ENCODE data around the gene PREX1.

The PREX1 gene

GRCh38 chr20:48774696-48775095, 53.1 kb downstream of the PREX1 start:
- Histone ChIP-seq H2AK5ac (ENCODE audit: low read depth, low read length) (peak overlapping the region; percentile 20), H3K9ac (ENCODE audit: low read depth, low read length, poor library complexity) (peak overlapping the region; percentile 0), H3K79me1 (ENCODE audit: low read depth, low read length) (peaks cover 8% of the 10 kb centered on the region), H3K14ac (ENCODE audit: low read length) (no peak overlapping the region), H2BK120ac (ENCODE audit: low read depth, low read length) (no peak overlapping the region), H3K4ac (ENCODE audit: low read length) (no peak overlapping the region), H3K27me3 (ENCODE audit: control insufficient read depth in 3 of 3, insufficient read depth in 3 of 3, low read depth in 1 of 3, low read length in 3 of 3) (no peaks in the 10 kb centered on the region), H3K9me3 (replicated peaks in 1 of 2; ENCODE audit: control insufficient read depth in 2 of 2, insufficient read depth in 1 of 2, low read depth in 1 of 2, low read length in 2 of 2) (peaks cover 10 to 44% of the 10 kb centered on the region in 2 donors), H3K4me2 (ENCODE audit: insufficient read depth, low read length, poor library complexity, severe bottlenecking) (no peak overlapping the region), H3K23ac (ENCODE audit: low read depth, low read length, poor library complexity) (no peak overlapping the region), H3K4me1 (ENCODE audit: control insufficient read depth in 2 of 2, insufficient read depth in 1 of 2, low read depth in 1 of 2, low read length in 2 of 2) (peaks cover 4 to 6% of the 10 kb centered on the region in 2 donors), H2AFZ (ENCODE audit: low read length) (no peak overlapping the region), H3K27ac (replicated peaks; ENCODE audit: low read length) (no peak overlapping the region), H3K18ac (ENCODE audit: low read length) (peak overlapping the region; percentile 56), H2BK12ac (ENCODE audit: low read length) (peak overlapping the region; percentile 24), H2BK5ac (ENCODE audit: low read length) (no peak overlapping the region), H2BK15ac (ENCODE audit: low read length) (no peak overlapping the region), H4K8ac (ENCODE audit: low read depth, low read length) (no peak overlapping the region), H4K91ac (ENCODE audit: low read depth, low read length, poor library complexity) (no peak overlapping the region), H3K36me3 (replicated peaks in 1 of 2; ENCODE audit: control insufficient read depth in 2 of 2, insufficient read depth in 2 of 2, low read length in 2 of 2) (peaks cover 0 to 60% of the 10 kb centered on the region in 2 donors), H3K4me3 (ENCODE audit: low read length in 2 of 2) (no peak overlapping the region)
- no peak for DNase-seq (ENCODE audit: low spot score)
- no CpG with 5 or more reads among the region's 11 CpGs for WGBS, 2 donors (ENCODE audit: extremely low coverage in 2 of 2, insufficient read length in 2 of 2, insufficient replicate concordance in 1 of 2)

DNA sequence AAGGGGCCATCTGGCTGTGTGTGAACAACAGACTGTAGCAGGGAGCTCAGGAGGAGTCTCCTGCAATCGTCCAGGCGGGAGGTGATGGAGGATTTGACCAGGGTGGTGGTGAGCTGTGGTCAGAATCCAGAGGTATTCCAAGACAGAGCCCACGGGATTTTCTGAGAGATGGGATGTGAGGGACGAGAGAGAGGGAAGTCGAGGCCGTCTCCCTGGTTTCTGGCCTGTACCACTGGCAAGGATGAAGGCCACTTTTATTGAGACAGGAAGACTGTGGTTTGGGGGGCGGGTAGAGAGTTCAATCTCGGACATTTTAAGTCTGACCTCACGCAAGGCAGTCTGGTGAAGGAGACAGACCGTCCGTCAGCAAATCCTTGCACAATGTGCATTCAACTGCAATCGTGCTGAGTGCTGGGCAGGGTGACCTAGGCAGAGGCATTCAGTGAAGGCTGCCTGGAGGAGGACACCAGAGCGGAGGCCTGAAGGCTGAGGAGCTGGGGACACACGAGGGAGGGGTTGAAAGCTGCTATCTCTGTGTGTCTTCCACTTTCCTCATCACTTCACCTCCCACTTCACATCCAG, 53.9 kb downstream of the PREX1 start:
- Histone ChIP-seq H3K27me3 (ENCODE audit: control insufficient read depth in 3 of 3, insufficient read depth in 3 of 3, low read depth in 1 of 3, low read length in 3 of 3) (no peaks in the 10 kb centered on the region), H3K4me1 (ENCODE audit: control insufficient read depth in 2 of 2, insufficient read depth in 1 of 2, low read depth in 1 of 2, low read length in 2 of 2) (peaks cover 10 to 12% of the 10 kb centered on the region in 2 donors), H4K8ac (ENCODE audit: low read depth, low read length) (no peak overlapping the region), H3K4ac (ENCODE audit: low read length) (no peak overlapping the region), H3K36me3 (replicated peaks in 1 of 2; ENCODE audit: control insufficient read depth in 2 of 2, insufficient read depth in 2 of 2, low read length in 2 of 2) (peaks cover 0 to 57% of the 10 kb centered on the region in 2 donors), H3K23ac (ENCODE audit: low read depth, low read length, poor library complexity) (no peak overlapping the region), H2AK5ac (ENCODE audit: low read depth, low read length) (no peak overlapping the region), H3K9ac (ENCODE audit: low read depth, low read length, poor library complexity) (no peak overlapping the region), H2BK12ac (ENCODE audit: low read length) (no peak overlapping the region), H3K18ac (ENCODE audit: low read length) (peak overlapping the region; percentile 9), H2BK5ac (ENCODE audit: low read length) (no peak overlapping the region), H3K14ac (ENCODE audit: low read length) (no peak overlapping the region), H3K4me2 (ENCODE audit: insufficient read depth, low read length, poor library complexity, severe bottlenecking) (no peak overlapping the region), H3K79me1 (ENCODE audit: low read depth, low read length) (peaks cover 8% of the 10 kb centered on the region), H2AFZ (ENCODE audit: low read length) (no peak overlapping the region), H2BK120ac (ENCODE audit: low read depth, low read length) (no peak overlapping the region), H3K4me3 (ENCODE audit: low read length in 2 of 2) (no peak overlapping the region), H2BK15ac (ENCODE audit: low read length) (peak overlapping the region; percentile 43), H3K27ac (replicated peaks; ENCODE audit: low read length) (no peak overlapping the region), H4K91ac (ENCODE audit: low read depth, low read length, poor library complexity) (no peak overlapping the region), H3K9me3 (replicated peaks in 1 of 2; ENCODE audit: control insufficient read depth in 2 of 2, insufficient read depth in 1 of 2, low read depth in 1 of 2, low read length in 2 of 2) (peaks cover 10 to 37% of the 10 kb centered on the region in 2 donors)
- WGBS, 2 donors (ENCODE audit: extremely low coverage in 2 of 2, insufficient read length in 2 of 2, insufficient replicate concordance in 1 of 2), result no CpG with 5 or more reads among the region's 14 CpGs
- no peak for DNase-seq (ENCODE audit: low spot score)

GRCh38 chr20:48772183-48772976, 55.4 kb downstream of the PREX1 start:
- H2BK120ac ChIP-seq (ENCODE audit: low read depth, low read length), result no peak overlapping the region
- H3K4me2 ChIP-seq (ENCODE audit: insufficient read depth, low read length, poor library complexity, severe bottlenecking), result no peak overlapping the region
- no peak overlapping the region for H3K23ac ChIP-seq (ENCODE audit: low read depth, low read length, poor library complexity)
- H3K18ac ChIP-seq (ENCODE audit: low read length), result no peak overlapping the region
- no peak overlapping the region for H3K14ac ChIP-seq (ENCODE audit: low read length)
- no peak overlapping the region for H2BK5ac ChIP-seq (ENCODE audit: low read length)
- no peak overlapping the region for H2AK5ac ChIP-seq (ENCODE audit: low read depth, low read length)
- H2BK15ac ChIP-seq (ENCODE audit: low read length), result no peak overlapping the region
- no peak overlapping the region for H2AFZ ChIP-seq (ENCODE audit: low read length)
- H3K4ac ChIP-seq (ENCODE audit: low read length), result no peak overlapping the region
- H3K4me1 ChIP-seq (ENCODE audit: control insufficient read depth in 2 of 2, insufficient read depth in 1 of 2, low read depth in 1 of 2, low read length in 2 of 2), result peaks cover 13 to 15% of the 10 kb centered on the region in 2 donors
- H3K9ac ChIP-seq (ENCODE audit: low read depth, low read length, poor library complexity), result no peak overlapping the region
- no CpG with 5 or more reads among the region's 17 CpGs for WGBS, 2 donors (ENCODE audit: extremely low coverage in 2 of 2, insufficient read length in 2 of 2, insufficient replicate concordance in 1 of 2)
- H4K8ac ChIP-seq (ENCODE audit: low read depth, low read length), result no peak overlapping the region
- H3K27ac ChIP-seq (replicated peaks; ENCODE audit: low read length), result no peak overlapping the region
- H2BK12ac ChIP-seq (ENCODE audit: low read length), result no peak overlapping the region
- H3K9me3 ChIP-seq (replicated peaks in 1 of 2; ENCODE audit: control insufficient read depth in 2 of 2, insufficient read depth in 1 of 2, low read depth in 1 of 2, low read length in 2 of 2), result peaks cover 7 to 25% of the 10 kb centered on the region in 2 donors
- peak overlapping the region in 1 of 2 donors; percentile 18 for H3K4me3 ChIP-seq (ENCODE audit: low read length in 2 of 2)
- DNase-seq (ENCODE audit: low spot score), result no peak
- no peaks in the 10 kb centered on the region for H3K27me3 ChIP-seq (ENCODE audit: control insufficient read depth in 3 of 3, insufficient read depth in 3 of 3, low read depth in 1 of 3, low read length in 3 of 3)
- no peak overlapping the region for H4K91ac ChIP-seq (ENCODE audit: low read depth, low read length, poor library complexity)
- H3K79me1 ChIP-seq (ENCODE audit: low read depth, low read length), result peaks cover 6% of the 10 kb centered on the region
- peaks cover 0 to 55% of the 10 kb centered on the region in 2 donors for H3K36me3 ChIP-seq (replicated peaks in 1 of 2; ENCODE audit: control insufficient read depth in 2 of 2, insufficient read depth in 2 of 2, low read length in 2 of 2)

- Histone ChIP-seq H2BK15ac (ENCODE audit: low read length) (no peak overlapping the region), H2AFZ (ENCODE audit: low read length) (no peak overlapping the region), H3K4me1 (ENCODE audit: control insufficient read depth in 2 of 2, insufficient read depth in 1 of 2, low read depth in 1 of 2, low read length in 2 of 2) (peaks cover 9 to 11% of the 10 kb centered on the region in 2 donors), H3K36me3 (replicated peaks in 1 of 2; ENCODE audit: control insufficient read depth in 2 of 2, insufficient read depth in 2 of 2, low read length in 2 of 2) (peaks cover 0 to 56% of the 10 kb centered on the region in 2 donors), H3K23ac (ENCODE audit: low read depth, low read length, poor library complexity) (no peak overlapping the region), H2AK5ac (ENCODE audit: low read depth, low read length) (no peak overlapping the region), H3K4me2 (ENCODE audit: insufficient read depth, low read length, poor library complexity, severe bottlenecking) (no peak overlapping the region), H2BK12ac (ENCODE audit: low read length) (no peak overlapping the region), H4K91ac (ENCODE audit: low read depth, low read length, poor library complexity) (no peak overlapping the region), H2BK5ac (ENCODE audit: low read length) (no peak overlapping the region), H3K9me3 (replicated peaks in 1 of 2; ENCODE audit: control insufficient read depth in 2 of 2, insufficient read depth in 1 of 2, low read depth in 1 of 2, low read length in 2 of 2) (peaks cover 7 to 25% of the 10 kb centered on the region in 2 donors), H3K18ac (ENCODE audit: low read length) (no peak overlapping the region), H4K8ac (ENCODE audit: low read depth, low read length) (no peak overlapping the region), H3K27ac (replicated peaks; ENCODE audit: low read length) (no peak overlapping the region), H2BK120ac (ENCODE audit: low read depth, low read length) (no peak overlapping the region), H3K27me3 (ENCODE audit: control insufficient read depth in 3 of 3, insufficient read depth in 3 of 3, low read depth in 1 of 3, low read length in 3 of 3) (no peaks in the 10 kb centered on the region), H3K79me1 (ENCODE audit: low read depth, low read length) (peaks cover 3% of the 10 kb centered on the region), H3K4me3 (ENCODE audit: low read length in 2 of 2) (no peak overlapping the region), H3K14ac (ENCODE audit: low read length) (no peak overlapping the region), H3K9ac (ENCODE audit: low read depth, low read length, poor library complexity) (no peak overlapping the region), H3K4ac (ENCODE audit: low read length) (no peak overlapping the region)
- no peak for DNase-seq (ENCODE audit: low spot score)
- no CpG with 5 or more reads among the region's 10 CpGs for WGBS, 2 donors (ENCODE audit: extremely low coverage in 2 of 2, insufficient read length in 2 of 2, insufficient replicate concordance in 1 of 2)
Observed at GRCh38 chr20:48771542-48771941, 56.3 kb downstream of the PREX1 start.
